HepG2 (cell line): ENCODE results near the gene UGT2B15. TPM values are rescaled to one million over a fixed set of nuclear protein-coding genes. Genes with fewer than 3 reads are reported as not detected.

Source experiments
- ATAC-seq: fragments of 200-7000 bp; cut with Tn5 transposase; 3 replicates; pipeline ENCODE4 v1.9.1; 2020; ENCODE audit warnings: mild to moderate bottlenecking, moderate library complexity
- BruUV-seq: library from RNA; stranded (reverse); fragments of 400-500 nt; replicated peaks from 2 replicates; lab custom pipeline; 2021; lab: Mats Ljungman, UMichigan
- CTCF ChIA-PET: fragments of 300-600 bp; formaldehyde crosslinking; extraction: SDS; loops from one replicate; lab custom pipeline; 2021; ENCODE audit warnings: low total read pairs, inconsistent platforms, low intra/inter-chr PET ratio; lab: Yijun Ruan, JAX
- POLR2A ChIA-PET: fragments of 350-600 bp; sonication (Branson Sonifier 250); formaldehyde crosslinking; loops from one replicate; lab custom pipeline; 2020; ENCODE audit warnings: antibody characterized with exemption, inconsistent platforms; lab: Yijun Ruan, JAX
- DNase-seq: peaks from one replicate; pipeline ENCODE4 v3.0.0-alpha.2; 2015; ENCODE audit warnings: low spot score
- FAIRE-seq: peaks from 3 replicates; lab custom pipeline; 2011; peaks lifted over from hg19 to GRCh38; lab: Jason Lieb, UNC
- H2AFZ ChIP-seq: one replicate; pipeline ENCODE4 v1.6.1; 2011; ENCODE audit warnings: low read length, inconsistent platforms
- H3K27ac ChIP-seq: fragments of 300-600 bp; 3 replicates; pipeline ENCODE4 v1.8.0; 2011; ENCODE audit warnings: mixed run types, mild to moderate bottlenecking, mixed read lengths, low read length, inconsistent platforms; ENCODE audit not compliant: insufficient read depth; ENCODE audit errors: extremely low read length
- H3K27me3 ChIP-seq, 2 experiments: fragments of 200-600 bp in 1 of 2; 2 replicates in 1 of 2; 3 replicates in 1 of 2; pipeline versions ENCODE4 v1.6.0 to v1.8.0; 2011; ENCODE audit warnings: low read length in 2 of 2, mild to moderate bottlenecking in 2 of 2, moderate library complexity in 2 of 2, inconsistent platforms in 1 of 2; ENCODE audit not compliant: insufficient read depth in 2 of 2, control insufficient read depth in 1 of 2
- H3K36me3 ChIP-seq, 2 experiments: fragments of 200-600 bp in 1 of 2; replicated peaks in 1 of 2; 2 replicates in 1 of 2; 3 replicates in 1 of 2; pipeline versions ENCODE4 v1.5.1 to v1.8.0; 2011; ENCODE audit warnings: low read length in 2 of 2, inconsistent platforms in 1 of 2; ENCODE audit not compliant: insufficient read depth in 2 of 2, control insufficient read depth in 1 of 2
- H3K4me1 ChIP-seq: 2 replicates; pipeline ENCODE4 v1.5.1; 2012; ENCODE audit warnings: low read length, inconsistent platforms; ENCODE audit not compliant: insufficient read depth
- H3K4me2 ChIP-seq: 2 replicates; pipeline ENCODE4 v1.6.0; 2011; ENCODE audit warnings: low read depth, low read length, inconsistent platforms
- H3K4me3 ChIP-seq, 3 experiments: fragments of 200-600 bp in 1 of 3; sonication (generic), shearing (Covaris generic) in 1 of 3; replicated peaks in 1 of 3; 2 replicates each; pipeline ENCODE4 v1.5.1; 2011 to 2016; ENCODE audit warnings: low read length in 3 of 3, inconsistent platforms in 2 of 3, low read depth in 2 of 3, mild to moderate bottlenecking in 2 of 3, control low read depth in 1 of 3, mixed read lengths in 1 of 3; ENCODE audit not compliant: insufficient read depth in 1 of 3
- H3K79me2 ChIP-seq: one replicate; pipeline ENCODE4 v1.6.1; 2011; ENCODE audit warnings: low read length, inconsistent platforms; ENCODE audit not compliant: insufficient read depth
- H3K9ac ChIP-seq: 2 replicates; pipeline ENCODE4 v1.6.0; 2011; ENCODE audit warnings: mild to moderate bottlenecking, low read depth, low read length, inconsistent platforms; ENCODE audit not compliant: insufficient read depth
- H3K9me3 ChIP-seq: 2 replicates; pipeline ENCODE4 v1.5.1; 2012; ENCODE audit warnings: mild to moderate bottlenecking, low read length
- H4K20me1 ChIP-seq: 2 replicates; pipeline ENCODE4 v1.6.0; 2011; ENCODE audit warnings: inconsistent platforms, mild to moderate bottlenecking, low read length, moderate library complexity; ENCODE audit not compliant: insufficient read depth
- ARNT ChIP-seq: fragments of 450-650 bp; IDR thresholded peaks from 2 replicates; pipeline ENCODE4 v1.6.1; 2017
- HOXD1 ChIP-seq: sonication (generic); formaldehyde crosslinking; IDR thresholded peaks from 2 replicates; pipeline ENCODE4 v1.5.0; 2020; ENCODE audit warnings: missing genetic modification reagents
- JARID2 ChIP-seq: sonication (generic); formaldehyde crosslinking; IDR thresholded peaks from 2 replicates; pipeline ENCODE4 v1.8.1; 2023; ENCODE audit warnings: missing genetic modification reagents, inconsistent platforms; ENCODE audit not compliant: insufficient replicate concordance
- KDM2A ChIP-seq: sonication (generic); formaldehyde crosslinking; IDR thresholded peaks from 2 replicates; pipeline ENCODE4 v1.4.0; 2020; ENCODE audit warnings: low read depth, missing genetic modification reagents, borderline replicate concordance
- KMT2B ChIP-seq: IDR thresholded peaks from 2 replicates; pipeline ENCODE4 v1.6.1; 2016; ENCODE audit warnings: missing genetic modification reagents, missing compliant biosample characterization
- NFE2L1 ChIP-seq: sonication (generic); formaldehyde crosslinking; IDR thresholded peaks from 2 replicates; pipeline ENCODE4 v1.4.0; 2020; ENCODE audit warnings: missing genetic modification reagents, mild to moderate bottlenecking, borderline replicate concordance
- PHF5A ChIP-seq: IDR thresholded peaks from one replicate; pipeline ENCODE4 v1.6.1; 2018; ENCODE audit warnings: low read depth, missing genetic modification reagents; ENCODE audit not compliant: unreplicated experiment
- SOX5 ChIP-seq: IDR thresholded peaks from 2 replicates; pipeline ENCODE4 v1.6.1; 2016; ENCODE audit warnings: borderline replicate concordance
- SOX6 ChIP-seq, 2 experiments: fragments of 450-650 bp in 1 of 2; sonication (generic) in 1 of 2; formaldehyde crosslinking in 1 of 2; IDR thresholded peaks; 2 replicates each; pipeline versions ENCODE4 v1.4.0 to v1.6.1; 2017 to 2020; ENCODE audit warnings: antibody characterized with exemption in 1 of 2, mild to moderate bottlenecking in 1 of 2, missing genetic modification reagents in 1 of 2
- ZNF317 ChIP-seq: sonication (generic); formaldehyde crosslinking; IDR thresholded peaks from 2 replicates; pipeline ENCODE4 v1.5.0; 2020; ENCODE audit warnings: mild to moderate bottlenecking, missing genetic modification reagents
- ZNF768 ChIP-seq: sonication (generic); formaldehyde crosslinking; IDR thresholded peaks from 2 replicates; pipeline ENCODE4 v1.4.0; 2020; ENCODE audit warnings: missing genetic modification reagents
- ZSCAN30 ChIP-seq: sonication (generic); formaldehyde crosslinking; IDR thresholded peaks from 2 replicates; pipeline ENCODE4 v1.5.0; 2020; ENCODE audit warnings: mild to moderate bottlenecking, missing genetic modification reagents
- WGBS: methylation state at CpG from one replicate; pipeline ENCODE4 v1.1.6; 2017; ENCODE audit warnings: low lambda C conversion rate; 5-methylcytosine and 5-hydroxymethylcytosine counted together
- in situ Hi-C: cut with HindIII; loops from 2 replicates; pipeline ENCODE4 v1.10.0; 2017; ENCODE audit warnings: low pct_unique_long_range_greater_than_20kb; ENCODE audit not compliant: extremely low pct_ligation_motif_present
- intact Hi-C: fragments of 100-400 bp; cut with micrococcal nuclease; formaldehyde crosslinking; loops from one replicate; pipeline ENCODE4 v1.10.0; 2022; ENCODE audit not compliant: unreplicated experiment
- polyA plus RNA-seq, 8 experiments: library from polyadenylated mRNA; depleted of rRNA in 3 of 8; stranded (reverse) in 7 of 8; unstranded in 1 of 8; fragments of >200 nt; fragmentation: Illumina TruSeq in 4 of 8; extraction: Trizol in 4 of 8; gene quantifications; 2 replicates each; pipeline versions ENCODE4 v1.2.1 to v1.2.3, GENCODE V29; 2011 to 2016; ENCODE audit warnings: low read depth in 4 of 8, missing spikeins in 1 of 8, mixed read lengths in 1 of 8; ENCODE audit not compliant: insufficient read depth in 1 of 8
- total RNA-seq, 5 experiments: library from RNA; depleted of rRNA; stranded (reverse); fragments of >200 nt; fragmentation: Illumina TruSeq; extraction: Trizol; gene quantifications; 2 replicates each; pipeline ENCODE4 v1.2.3, GENCODE V29; 2016; ENCODE audit warnings: low read depth in 1 of 5
- TF ChIP-seq, protein P1 (sequence below): sonication (generic); formaldehyde crosslinking; IDR thresholded peaks from 2 replicates; pipeline ENCODE4 v1.8.1; 2022; ENCODE audit warnings: low read depth, mild to moderate bottlenecking, missing genetic modification reagents
- TF ChIP-seq, protein P2 (sequence below), 2 experiments: sonication (generic) in 1 of 2; formaldehyde crosslinking in 1 of 2; IDR thresholded peaks; 2 replicates each; pipeline versions ENCODE4 v1.6.1 to v1.9.0; 2014 to 2022; ENCODE audit warnings: antibody characterized with exemption in 1 of 2, borderline replicate concordance in 1 of 2, inconsistent platforms in 1 of 2, low read depth in 1 of 2, missing genetic modification reagents in 1 of 2
- TF ChIP-seq, protein P3 (sequence below): IDR thresholded peaks from 2 replicates; pipeline ENCODE4 v1.6.1; 2016; ENCODE audit warnings: missing genetic modification reagents, missing compliant biosample characterization

Gene UGT2B15
- total and polyA plus RNA-seq, 2 of the 13 experiments (the other 11 are each of a cell fraction or from before 2014, with no cell fraction given): 0.04 to 0.11 TPM

DNA sequence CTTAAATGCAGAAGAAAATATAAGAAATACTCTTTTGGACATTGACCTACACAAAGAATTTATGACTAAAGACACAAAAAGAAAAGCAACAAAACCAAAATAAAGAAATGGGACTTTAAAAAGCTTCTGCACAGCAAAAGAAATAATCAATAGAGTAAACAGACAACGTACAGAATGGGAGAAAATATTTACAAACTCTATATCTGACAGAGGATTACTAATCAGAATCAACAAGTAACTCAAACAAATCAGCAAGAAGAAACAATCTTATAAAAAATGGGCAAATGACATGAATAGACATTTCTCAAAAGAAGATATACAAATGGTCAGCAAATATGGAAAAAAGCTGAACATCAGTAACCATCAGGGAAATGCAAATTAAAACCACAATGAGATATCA is 56.7 kb downstream of the UGT2B15 start (continued):
- TF ChIP-seq, protein P1, sequence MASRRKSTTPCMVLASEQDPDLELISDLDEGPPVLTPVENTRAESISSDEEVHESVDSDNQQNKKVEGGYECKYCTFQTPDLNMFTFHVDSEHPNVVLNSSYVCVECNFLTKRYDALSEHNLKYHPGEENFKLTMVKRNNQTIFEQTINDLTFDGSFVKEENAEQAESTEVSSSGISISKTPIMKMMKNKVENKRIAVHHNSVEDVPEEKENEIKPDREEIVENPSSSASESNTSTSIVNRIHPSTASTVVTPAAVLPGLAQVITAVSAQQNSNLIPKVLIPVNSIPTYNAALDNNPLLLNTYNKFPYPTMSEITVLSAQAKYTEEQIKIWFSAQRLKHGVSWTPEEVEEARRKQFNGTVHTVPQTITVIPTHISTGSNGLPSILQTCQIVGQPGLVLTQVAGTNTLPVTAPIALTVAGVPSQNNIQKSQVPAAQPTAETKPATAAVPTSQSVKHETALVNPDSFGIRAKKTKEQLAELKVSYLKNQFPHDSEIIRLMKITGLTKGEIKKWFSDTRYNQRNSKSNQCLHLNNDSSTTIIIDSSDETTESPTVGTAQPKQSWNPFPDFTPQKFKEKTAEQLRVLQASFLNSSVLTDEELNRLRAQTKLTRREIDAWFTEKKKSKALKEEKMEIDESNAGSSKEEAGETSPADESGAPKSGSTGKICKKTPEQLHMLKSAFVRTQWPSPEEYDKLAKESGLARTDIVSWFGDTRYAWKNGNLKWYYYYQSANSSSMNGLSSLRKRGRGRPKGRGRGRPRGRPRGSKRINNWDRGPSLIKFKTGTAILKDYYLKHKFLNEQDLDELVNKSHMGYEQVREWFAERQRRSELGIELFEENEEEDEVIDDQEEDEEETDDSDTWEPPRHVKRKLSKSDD (CRISPR knock-in tag): no peak
- TF ChIP-seq, protein P2, sequence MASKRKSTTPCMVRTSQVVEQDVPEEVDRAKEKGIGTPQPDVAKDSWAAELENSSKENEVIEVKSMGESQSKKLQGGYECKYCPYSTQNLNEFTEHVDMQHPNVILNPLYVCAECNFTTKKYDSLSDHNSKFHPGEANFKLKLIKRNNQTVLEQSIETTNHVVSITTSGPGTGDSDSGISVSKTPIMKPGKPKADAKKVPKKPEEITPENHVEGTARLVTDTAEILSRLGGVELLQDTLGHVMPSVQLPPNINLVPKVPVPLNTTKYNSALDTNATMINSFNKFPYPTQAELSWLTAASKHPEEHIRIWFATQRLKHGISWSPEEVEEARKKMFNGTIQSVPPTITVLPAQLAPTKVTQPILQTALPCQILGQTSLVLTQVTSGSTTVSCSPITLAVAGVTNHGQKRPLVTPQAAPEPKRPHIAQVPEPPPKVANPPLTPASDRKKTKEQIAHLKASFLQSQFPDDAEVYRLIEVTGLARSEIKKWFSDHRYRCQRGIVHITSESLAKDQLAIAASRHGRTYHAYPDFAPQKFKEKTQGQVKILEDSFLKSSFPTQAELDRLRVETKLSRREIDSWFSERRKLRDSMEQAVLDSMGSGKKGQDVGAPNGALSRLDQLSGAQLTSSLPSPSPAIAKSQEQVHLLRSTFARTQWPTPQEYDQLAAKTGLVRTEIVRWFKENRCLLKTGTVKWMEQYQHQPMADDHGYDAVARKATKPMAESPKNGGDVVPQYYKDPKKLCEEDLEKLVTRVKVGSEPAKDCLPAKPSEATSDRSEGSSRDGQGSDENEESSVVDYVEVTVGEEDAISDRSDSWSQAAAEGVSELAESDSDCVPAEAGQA (IDR thresholded peaks at IDR 0.05; ENCODE audit: low read depth): no peak
- TF ChIP-seq, protein P2 (CRISPR knock-in tag; IDR thresholded peaks at IDR 0.05; ENCODE audit: borderline replicate concordance): no peak

DNA sequence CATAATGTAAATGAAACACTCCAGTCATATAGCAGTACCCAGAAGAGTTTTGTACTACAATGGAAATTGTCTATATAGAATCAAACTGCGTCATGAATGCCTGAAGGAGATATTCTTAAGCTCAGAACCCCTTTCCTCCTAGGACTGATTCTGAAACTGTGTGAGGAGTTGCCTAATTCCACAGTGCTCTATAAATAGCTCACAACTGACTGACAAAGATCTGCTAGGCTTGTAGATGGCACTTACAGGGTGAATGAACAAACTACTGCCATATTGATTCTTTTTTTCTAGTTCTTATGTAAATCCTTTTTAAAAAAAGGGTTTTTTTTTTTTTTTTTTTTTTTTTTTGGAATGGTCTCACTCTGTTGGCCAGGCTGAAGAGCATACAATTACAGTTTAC is 64.2 kb downstream of the UGT2B15 start:
- no TSS peak for BruUV-seq
- no peak overlapping the region for H3K4me3 ChIP-seq
- no peak overlapping the region for H3K4me2 ChIP-seq
- no peaks in the 10 kb centered on the region for H3K79me2 ChIP-seq
- no peak overlapping the region for H3K27ac ChIP-seq
- H3K9me3 ChIP-seq: peaks cover 7% of the 10 kb centered on the region
- H3K4me1 ChIP-seq: no peaks in the 10 kb centered on the region
- H4K20me1 ChIP-seq: no peaks in the 10 kb centered on the region
- POLR2A ChIA-PET: no interaction called here
- TF ChIP-seq ZSCAN30 (CRISPR knock-in tag) (no peak), SOX6 (IDR thresholded peaks at IDR 0.05) (no peak), SOX6 (CRISPR knock-in tag; IDR thresholded peaks at IDR 0.05) (no peak), SOX5 (CRISPR knock-in tag) (no peak), KMT2B (no peak), KDM2A (no peak), NFE2L1 (CRISPR knock-in tag) (no peak), ARNT (no peak), ZNF768 (CRISPR knock-in tag) (no peak), JARID2 (CRISPR knock-in tag) (no peak), ZNF317 (CRISPR knock-in tag) (no peak), PHF5A (CRISPR knock-in tag) (no peak), HOXD1 (CRISPR knock-in tag) (no peak)
- TF ChIP-seq, protein P3, sequence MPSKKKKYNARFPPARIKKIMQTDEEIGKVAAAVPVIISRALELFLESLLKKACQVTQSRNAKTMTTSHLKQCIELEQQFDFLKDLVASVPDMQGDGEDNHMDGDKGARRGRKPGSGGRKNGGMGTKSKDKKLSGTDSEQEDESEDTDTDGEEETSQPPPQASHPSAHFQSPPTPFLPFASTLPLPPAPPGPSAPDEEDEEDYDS (CRISPR knock-in tag): no peak
- TF ChIP-seq, all 625 proteins: peak for 0
- WGBS: 78% methylated on average over 1 of the region's 1 CpG
- DNase-seq (no peak), FAIRE-seq (no peak), ATAC-seq (no peak)
- in situ Hi-C loops (no loop called here), intact Hi-C loops (no loop called here)
- no peaks in the 10 kb centered on the region for H3K27me3 ChIP-seq
- CTCF ChIA-PET: no interaction called here
- H3K36me3 ChIP-seq: no peaks in the 10 kb centered on the region
- H3K9ac ChIP-seq: no peak overlapping the region
- H2AFZ ChIP-seq: no peak overlapping the region
